Measurements from ENCODE around the gene TMEM121. TPM values are rescaled to one million over a fixed set of nuclear protein-coding genes. Genes with fewer than 3 reads are reported as not detected.
"Not testable (repeated sequence)": the region's sequence is repeated elsewhere in the genome, so short reads cannot be mapped to it uniquely, and the experiment has no call there.

TMEM121 gene
- total RNA-seq, 1 experiment from 2014 or later, result 2.5 TPM

DNA sequence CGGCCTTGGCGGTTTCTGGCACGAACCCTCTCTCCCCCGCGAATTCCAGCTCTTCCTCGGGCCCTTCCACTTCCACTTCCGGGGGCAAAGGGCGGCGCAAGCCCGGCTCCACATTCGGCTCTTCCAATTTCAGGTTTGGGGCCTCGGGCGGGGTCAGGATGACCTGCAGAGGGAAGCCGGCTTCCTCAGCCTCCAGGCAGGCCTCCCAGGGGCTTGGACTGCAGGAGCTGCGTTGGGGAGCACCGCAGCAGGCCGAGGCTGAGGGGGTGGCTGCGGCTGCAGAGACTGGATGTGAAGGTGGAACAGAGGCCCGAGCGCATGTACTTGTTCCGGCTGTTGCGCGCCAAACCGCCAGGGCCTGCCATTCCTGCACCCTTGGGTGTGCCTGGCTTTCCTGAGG is 20.7 kb downstream of the TMEM121 start:
- not testable (repeated sequence) for DNase-seq (ENCODE audit: low spot score)

DNA sequence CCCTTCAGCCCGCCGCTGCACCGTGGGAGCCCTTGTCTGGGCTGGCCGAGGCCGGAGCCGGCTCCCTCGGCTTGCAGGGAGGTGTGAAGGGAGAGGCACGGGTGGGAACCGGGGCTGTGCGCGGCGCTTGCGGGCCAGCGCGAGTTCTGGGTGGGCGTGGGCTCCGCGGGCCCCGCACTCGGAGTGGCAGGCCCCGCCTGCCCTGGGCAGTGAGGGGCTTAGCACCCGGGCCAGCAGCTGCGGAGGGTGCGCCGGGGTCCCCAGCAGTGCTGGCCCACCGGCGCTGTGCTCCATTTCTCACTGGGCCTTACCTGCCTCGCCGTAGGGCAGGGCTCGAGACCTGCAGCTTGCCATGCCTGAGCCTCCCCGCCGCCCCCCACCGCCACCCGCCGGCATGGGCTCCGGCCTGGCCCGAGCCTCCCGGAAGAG is 21.4 kb downstream of the TMEM121 start:
- no peak for DNase-seq (ENCODE audit: low spot score)

GRCh38 chr14:105549481-105549880 is 23.1 kb downstream of the TMEM121 start:
- no peak for DNase-seq (ENCODE audit: low spot score)

- no peak for DNase-seq (ENCODE audit: low spot score)
These were observed 27.6 kb downstream of the TMEM121 start for GRCh38 chr14:105554022-105554421.

DNA sequence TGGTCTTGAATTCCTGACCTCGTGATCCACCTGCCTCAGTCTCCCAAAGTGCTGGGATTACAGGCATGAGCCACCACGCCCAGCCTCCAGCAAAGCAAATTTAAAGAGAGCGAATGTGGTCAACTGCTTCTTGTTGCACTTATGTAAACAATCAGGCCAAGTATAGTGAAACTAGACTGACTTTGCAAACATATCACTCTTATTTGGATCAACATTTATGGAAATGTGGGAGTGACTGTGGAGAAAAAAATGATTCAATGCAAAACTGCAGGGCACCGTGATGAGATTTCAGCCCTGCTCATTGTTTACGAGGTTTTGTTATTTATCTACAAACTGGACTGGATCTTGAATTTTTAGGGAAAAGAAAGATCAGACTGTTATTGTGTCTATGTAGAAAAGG is 28.1 kb downstream of the TMEM121 start:
- DNase-seq (ENCODE audit: low spot score), result no peak

DNA sequence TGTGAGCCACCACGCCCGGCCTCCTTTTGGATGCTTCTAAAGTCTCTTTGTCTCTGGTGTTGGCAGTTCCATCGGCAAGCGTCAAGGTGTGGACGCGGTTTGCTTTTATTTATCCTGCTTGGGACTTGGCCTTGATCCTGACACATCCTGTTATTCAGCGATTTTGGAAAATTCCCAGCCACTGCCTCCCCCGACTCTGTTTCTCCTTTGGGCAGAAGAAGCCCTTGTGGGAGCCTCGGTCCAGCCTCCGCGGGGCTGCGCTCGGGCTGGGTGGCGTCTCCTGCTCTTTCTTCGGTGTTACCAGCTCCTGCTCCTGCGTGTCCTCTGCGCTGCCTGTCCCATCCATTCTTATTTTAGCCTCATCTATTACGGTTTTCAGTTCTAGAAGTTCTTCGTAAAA is 31.3 kb downstream of the TMEM121 start:
- not testable (repeated sequence) for DNase-seq (ENCODE audit: low spot score)

- not testable (repeated sequence) for DNase-seq (ENCODE audit: low spot score)
These were observed 32.2 kb downstream of the TMEM121 start for GRCh38 chr14:105558449-105559154.

GRCh38 chr14:105559384-105560047 is 33.1 kb downstream of the TMEM121 start:
- DNase-seq (ENCODE audit: low spot score), result not testable (repeated sequence)

DNA sequence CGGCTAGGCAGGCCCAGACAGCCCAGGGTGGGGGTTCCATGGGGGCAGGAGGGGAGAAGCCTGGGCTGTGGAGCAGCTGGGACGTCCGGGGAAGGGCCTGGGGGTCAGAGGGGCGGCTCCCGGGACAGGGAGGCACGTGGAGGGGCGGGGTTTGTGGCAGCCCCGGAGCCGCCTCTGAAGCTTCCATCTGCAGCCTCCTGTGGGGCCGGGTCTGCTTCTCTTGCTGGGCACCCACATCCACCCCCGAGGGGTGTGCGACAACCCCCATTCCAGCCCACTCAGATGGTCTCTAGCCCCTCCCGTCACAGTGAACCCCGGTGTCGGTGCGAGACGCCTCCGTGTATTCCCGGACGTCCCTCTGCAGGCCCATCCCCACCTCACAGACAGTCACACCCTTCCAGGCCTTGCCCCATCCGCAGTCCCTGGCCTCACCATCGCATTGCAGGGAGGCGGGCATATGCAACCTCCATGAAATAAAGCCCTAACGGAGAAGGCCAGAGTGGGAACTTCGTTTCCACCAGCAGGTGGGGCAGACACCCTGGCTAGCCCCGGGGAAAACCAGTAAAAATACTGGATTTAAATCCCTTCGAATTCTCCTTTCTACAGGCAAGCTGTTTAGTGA is 33.8 kb downstream of the TMEM121 start:
- not testable (repeated sequence) for DNase-seq (ENCODE audit: low spot score)

DNA sequence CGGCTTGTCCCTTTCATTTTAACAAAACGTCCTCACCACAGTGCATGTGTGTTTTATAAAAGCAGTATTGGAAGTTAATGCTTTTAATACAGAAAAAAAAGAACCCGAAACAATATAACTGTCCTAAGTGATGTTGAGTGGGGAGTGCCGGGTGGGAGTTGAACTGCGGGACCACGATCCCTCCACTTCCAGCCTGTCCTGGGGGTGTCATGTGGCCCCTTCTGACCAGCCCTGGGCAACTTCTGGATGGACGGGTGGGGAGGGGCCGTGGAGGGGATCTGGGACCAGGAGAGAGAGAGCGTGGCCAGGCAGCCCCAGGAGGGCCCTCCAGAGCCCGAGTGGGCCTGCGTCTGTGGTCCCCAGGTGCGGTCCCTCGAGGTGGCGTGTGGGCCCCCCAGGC is 35.0 kb downstream of the TMEM121 start:
- DNase-seq (ENCODE audit: low spot score), result not testable (repeated sequence)

DNA sequence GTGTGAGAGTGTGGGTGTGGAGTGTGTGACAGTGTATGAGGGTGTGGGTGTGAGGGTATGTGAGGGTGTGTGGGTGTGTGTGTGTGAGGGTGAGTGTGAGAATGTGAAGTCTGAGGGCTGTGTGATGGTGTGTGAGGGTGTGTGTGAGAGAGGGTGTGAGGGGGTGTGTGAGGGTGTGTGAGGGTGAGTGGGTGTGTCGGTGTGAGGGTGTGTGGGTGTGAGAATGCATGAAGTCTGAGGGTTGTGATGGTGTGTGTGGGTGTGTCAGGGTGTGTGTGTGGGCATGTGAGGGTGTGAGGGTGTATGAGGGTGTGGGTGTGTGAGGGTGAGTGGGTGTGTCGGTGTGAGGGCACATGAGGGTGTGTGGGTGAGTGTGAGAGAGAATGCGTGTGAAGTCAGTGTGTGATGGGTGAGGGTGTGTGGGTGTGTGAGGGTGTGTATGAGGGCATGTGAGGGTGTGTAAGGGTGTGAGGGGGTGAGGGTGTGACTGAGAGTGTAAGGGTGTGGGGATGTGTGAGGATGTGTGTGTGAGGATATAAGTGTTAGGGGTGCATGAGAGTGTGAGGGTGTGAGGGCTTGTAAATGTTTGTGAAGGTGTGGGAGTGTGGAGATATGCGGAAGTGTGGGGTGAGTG is 36.4 kb downstream of the TMEM121 start:
- no peak for DNase-seq (ENCODE audit: low spot score)

DNA sequence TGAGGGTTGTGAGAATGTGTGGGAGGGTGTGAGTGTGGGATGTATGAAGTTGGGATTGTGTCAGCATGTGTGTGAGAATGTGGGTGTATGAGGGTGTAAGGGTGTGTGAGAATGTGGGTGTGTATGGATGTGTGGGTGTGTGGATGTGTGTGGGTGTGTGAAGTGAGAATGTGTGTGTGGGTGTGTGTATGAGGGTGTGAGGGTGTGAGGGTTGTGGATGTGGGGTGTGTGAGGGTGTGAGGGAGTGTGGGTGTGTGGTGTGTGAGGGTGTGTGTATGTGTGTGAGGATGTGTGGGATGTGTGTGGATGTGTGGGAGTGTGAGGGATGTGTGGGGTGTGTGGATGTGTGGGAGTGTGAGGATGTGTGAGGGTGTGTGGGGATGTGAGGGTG is 37.0 kb downstream of the TMEM121 start:
- no peak for DNase-seq (ENCODE audit: low spot score)

- not testable (repeated sequence) for DNase-seq (ENCODE audit: low spot score)
These were observed 38.2 kb downstream of the TMEM121 start for GRCh38 chr14:105564536-105564935.

GRCh38 chr14:105565185-105565919 is 39.0 kb downstream of the TMEM121 start:
- not testable (repeated sequence) for DNase-seq (ENCODE audit: low spot score)

- not testable (repeated sequence) for DNase-seq (ENCODE audit: low spot score)
These were observed 40.1 kb downstream of the TMEM121 start for GRCh38 chr14:105566248-105567163.

GRCh38 chr14:105567164-105568103 is 41.1 kb downstream of the TMEM121 start:
- not testable (repeated sequence) for DNase-seq (ENCODE audit: low spot score)

GRCh38 chr14:105568140-105568843 is 41.9 kb downstream of the TMEM121 start:
- DNase-seq (ENCODE audit: low spot score), result not testable (repeated sequence)

DNA sequence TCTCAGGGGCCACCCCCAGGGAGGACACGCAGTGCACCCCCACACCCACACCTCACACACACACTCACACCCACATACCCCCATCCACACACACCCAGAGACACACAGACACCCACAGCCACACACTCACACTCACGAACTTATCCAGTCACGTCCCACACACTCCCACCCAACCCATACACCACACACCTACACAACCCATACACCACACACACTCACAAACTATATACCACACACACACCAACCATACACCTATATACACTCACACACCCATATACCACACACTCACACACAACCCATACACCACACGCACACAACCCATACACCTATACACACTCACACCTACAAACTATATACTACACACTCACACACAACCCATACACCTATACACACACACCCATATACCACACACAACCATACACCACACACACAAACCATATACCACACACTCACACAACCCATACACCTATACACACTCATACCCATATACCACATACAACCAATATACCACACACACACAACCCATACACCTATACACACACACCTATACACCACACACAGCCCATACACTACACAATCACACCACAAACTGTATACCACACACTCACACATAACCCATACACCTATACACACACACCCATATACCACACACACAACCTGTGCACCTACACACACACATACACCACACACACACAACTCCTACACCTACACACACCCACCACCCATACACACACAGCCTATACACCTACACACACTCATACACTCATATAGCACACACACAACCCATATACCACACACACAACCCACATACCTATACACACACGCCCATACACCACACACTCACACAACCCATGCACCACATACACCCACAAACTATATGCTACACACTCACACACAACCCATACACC is 42.7 kb downstream of the TMEM121 start:
- no peak for DNase-seq (ENCODE audit: low spot score)
